T1000 (cell line): ENCODE results near the gene AGBL3.

Source experiments
- DNase-seq: peaks from one replicate; lab custom pipeline; 2025; ENCODE audit warnings: mixed read lengths; lab: John Stamatoyannopoulos, UW

The AGBL3 gene

DNA sequence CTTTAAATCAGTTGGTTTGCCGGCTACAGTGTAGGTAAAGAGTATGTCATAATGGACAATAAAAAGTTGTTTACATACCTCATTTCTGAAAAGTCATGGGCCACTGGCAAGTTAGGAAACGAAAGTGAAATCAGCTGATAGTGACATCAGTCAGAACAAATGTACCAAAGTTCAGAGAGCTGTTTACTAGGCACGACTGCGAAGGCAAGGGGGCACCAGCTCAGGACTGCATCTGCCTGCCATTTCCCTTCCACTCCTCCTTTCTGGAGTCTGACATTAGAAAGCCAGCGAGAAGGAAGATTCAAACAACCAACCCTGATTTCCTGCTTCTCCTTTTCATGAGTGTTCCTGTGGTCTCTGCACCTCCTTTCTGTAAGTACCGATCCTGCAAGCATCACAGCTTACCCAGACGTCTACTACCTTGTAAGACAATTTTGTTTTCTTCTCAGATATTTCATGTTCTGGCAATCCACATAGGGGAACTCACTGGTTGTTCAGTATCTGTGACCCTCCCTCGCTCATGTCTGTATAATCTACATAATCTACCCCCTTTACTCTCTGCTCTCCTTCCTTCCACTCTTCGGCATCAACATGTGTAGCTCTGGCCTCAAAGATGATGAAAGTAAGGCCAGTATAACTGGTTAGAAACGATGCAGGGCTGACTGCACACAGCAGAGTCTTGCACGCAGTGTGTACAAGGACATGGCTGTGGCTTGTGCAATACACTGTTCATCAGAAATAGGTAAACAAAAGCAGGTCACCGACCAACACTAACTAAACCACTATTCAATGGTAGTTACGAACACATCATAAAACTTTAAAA lies 161.8 kb downstream of the AGBL3 start, which contains the start of gene TMEM140:
TSS of gene TMEM140 (plus strand) at position 174 of the 823 bp plus-strand sequence. CDS start 16,370 bp downstream, outside the sequence.
- DNase-seq: no peak

GRCh38 chr7:135150072-135150782 lies 163.9 kb downstream of the AGBL3 start:
- DNase-seq: no peak

DNA sequence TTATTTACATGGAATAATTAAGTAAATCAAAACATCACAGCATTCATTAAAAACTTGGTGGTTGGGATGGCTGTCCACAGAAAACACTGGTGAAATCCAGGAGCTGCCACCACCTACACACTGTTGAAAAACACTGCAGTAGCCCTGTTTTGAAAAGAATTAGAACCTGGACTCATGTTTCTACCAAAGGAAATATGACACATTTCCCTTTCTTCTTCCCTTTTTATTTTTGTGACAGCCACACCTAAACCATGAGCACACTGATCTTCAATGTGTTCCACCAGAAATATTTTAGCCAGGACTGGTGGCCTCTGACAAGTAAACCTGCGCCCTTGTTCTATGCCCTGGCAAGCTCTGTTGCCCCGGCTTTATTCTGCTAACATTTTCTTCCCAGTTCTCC lies 164.8 kb downstream of the AGBL3 start:
- DNase-seq: no peak

- DNase-seq: no peak
These were observed 165.2 kb downstream of the AGBL3 start for GRCh38 chr7:135151533-135151932.

DNA sequence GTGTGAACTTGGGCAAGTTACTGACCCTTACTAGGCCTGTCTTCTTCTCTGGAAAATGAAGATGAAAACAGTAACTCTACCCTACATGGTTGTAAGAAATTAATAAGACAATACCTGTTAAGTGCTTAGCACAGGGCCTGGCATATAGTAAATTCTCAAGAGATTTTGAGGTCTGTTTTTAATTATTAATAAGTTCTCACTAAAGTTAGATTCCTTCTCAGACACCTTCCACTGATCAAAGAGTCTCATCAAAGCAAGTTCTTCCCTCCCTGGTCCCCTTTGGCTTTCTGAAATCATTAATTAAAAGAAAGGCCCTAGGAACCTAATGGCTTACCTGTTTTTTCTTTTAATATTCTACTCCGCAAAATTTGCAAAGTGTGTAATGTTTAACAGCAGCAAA lies 166.1 kb downstream of the AGBL3 start:
- DNase-seq: no peak

- DNase-seq: no peak
These were observed 168.4 kb downstream of the AGBL3 start for GRCh38 chr7:135154734-135155133.

DNA sequence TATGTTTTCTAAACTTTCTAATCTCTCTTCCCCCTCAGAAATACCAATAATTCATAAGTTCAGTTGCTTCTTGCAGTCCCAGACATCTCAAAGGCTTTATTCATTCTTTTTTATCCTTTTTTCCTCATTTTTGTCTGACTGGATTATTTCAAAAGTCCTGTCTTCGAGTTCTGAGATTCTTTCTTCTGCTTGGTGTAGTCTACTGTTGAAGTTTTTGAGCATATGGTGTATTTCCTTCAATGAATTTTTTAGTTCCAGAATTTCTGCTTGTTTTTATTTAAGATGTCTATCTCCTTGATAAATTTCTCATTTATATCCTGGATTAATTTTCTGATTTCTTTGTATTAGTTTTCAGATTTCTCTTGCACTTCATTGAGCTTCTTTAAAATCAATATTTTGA lies 170.0 kb downstream of the AGBL3 start:
- DNase-seq: no peak

- no peak for DNase-seq
These were observed 171.9 kb downstream of the AGBL3 start for GRCh38 chr7:135158141-135158655.

DNA sequence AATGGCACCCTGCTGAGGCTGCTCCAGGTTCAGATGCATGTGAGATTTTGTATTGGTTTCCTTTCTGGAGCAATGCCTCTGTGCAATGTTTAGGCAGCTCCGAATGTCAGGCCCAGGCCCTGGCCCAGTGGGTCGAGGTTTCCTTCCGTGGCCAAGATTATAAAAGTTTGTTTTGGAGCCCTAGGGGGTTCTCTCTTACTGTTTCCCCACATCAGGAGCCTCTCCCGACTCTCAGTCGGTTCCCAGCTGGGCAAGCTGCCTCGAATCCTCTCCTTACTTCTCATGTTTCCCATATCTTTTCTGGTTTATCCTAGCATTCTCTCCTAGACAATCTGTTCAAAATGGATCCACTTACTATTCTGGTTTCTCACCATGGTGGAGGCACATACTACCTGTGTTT lies 172.6 kb downstream of the AGBL3 start:
- no peak for DNase-seq

DNA sequence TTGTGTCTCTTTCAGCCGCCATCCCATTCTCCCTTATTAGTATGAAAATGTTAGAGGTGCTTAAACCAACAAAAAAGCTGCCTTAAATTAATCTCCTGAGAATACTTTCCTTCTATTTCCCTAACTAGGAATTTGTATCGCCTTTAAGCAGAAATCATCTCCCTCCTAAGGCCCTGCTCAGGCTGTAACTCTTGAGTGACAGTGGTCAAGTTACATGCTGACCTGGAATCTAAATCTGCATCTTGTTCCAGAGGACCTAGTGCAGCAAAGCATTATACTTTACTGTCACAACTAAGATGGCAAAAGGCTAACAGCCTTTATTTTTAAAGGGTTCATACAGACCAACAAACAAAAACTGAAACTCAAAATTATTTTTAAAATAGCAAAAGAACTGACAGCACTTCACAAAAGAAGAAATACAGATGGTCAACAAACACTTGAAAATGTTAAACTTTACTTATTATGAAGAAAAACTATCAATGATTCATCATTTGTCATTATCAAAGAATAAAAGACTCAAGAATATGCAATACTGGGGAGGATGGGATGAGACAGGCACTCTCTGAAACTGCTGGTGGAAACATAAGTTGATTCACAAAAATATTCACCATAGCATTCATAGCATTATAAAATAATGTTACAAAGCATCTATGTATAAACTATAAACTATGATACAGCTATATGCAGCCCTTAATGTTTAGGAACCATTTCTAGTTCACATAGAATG lies 173.2 kb downstream of the AGBL3 start:
- DNase-seq: no peak

DNA sequence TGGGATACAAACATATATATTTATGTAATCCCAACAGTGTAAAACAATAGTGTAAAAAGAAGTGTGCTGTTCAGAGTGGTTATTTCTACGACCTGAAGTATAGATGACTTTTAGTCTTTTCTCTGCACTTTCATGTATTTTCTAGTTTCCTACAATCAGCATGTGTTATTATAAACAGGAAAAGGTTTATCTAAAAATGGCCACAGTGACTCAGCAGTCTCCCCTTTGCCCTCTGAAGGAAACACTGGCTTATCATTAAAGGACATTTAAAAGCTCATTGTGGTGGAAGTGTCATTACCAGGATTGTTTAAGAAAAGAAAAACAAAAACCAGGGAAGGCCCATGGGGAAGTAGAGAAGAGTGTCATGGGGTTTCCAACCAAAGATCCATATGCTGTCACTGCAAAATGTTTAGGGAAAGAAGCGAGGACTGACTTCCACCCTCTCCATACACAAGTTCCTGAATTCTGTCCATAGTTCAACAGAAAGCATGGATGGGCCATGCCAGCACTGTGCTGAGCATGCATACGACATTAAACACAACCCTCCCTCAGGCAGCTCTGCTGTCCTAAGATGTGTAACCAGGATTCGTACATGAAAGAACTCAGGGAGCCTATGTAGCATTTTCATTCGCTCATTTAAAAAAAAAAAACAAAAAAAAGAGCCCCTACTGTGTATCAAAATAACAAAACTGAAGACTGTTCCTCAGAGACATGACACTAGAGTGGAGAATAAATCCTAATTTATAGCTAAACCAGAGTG lies 174.0 kb downstream of the AGBL3 start:
- no peak for DNase-seq

- no peak for DNase-seq
These were observed 174.7 kb downstream of the AGBL3 start for GRCh38 chr7:135160858-135161653.

- DNase-seq: no peak
These were observed 175.4 kb downstream of the AGBL3 start for GRCh38 chr7:135161669-135162068.

DNA sequence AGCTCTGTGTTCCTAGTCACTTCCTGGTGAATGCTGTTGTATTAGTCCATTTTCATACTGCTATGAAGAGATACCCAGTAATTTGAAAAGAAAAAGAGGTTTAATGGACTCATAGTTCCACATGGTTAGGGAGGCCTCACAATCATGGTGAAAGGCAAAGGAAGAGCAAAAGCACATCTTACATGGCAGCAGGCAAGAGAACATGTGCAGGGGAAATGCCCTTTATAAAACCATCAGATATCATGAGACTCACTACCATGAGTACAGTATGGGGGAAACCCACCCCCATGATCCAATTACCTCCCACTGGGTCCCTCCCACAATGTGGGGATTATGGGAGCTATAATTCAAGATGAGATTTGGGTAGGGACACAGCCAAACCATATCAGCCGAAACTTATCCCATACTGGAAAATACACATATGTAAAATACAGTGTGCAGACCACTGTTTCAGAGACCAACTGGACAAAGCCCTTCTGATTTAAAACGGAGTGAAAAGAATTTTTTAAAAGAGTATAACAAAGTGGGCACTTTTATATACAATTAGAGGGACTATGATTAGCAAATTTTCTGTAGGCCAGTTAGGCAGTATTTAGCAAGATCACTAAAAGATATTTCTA lies 176.2 kb downstream of the AGBL3 start:
- no peak for DNase-seq

DNA sequence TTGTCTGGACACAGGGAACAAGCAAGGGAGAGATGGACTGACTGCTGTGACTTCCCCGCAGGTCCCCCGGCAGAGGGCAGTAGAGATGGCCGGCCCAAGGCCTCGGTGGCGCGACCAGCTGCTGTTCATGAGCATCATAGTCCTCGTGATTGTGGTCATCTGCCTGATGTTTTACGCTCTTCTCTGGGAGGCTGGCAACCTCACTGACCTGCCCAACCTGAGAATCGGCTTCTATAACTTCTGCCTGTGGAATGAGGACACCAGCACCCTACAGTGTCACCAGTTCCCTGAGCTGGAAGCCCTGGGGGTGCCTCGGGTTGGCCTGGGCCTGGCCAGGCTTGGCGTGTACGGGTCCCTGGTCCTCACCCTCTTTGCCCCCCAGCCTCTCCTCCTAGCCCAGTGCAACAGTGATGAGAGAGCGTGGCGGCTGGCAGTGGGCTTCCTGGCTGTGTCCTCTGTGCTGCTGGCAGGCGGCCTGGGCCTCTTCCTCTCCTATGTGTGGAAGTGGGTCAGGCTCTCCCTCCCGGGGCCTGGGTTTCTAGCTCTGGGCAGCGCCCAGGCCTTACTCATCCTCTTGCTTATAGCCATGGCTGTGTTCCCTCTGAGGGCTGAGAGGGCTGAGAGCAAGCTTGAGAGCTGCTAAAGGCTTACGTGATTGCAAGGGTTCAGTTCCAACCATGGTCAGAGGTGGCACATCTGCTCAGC lies 178.2 kb downstream of the AGBL3 start:
- DNase-seq: no peak

- DNase-seq: no peak
These were observed 179.6 kb downstream of the AGBL3 start for GRCh38 chr7:135165862-135166261.

- DNase-seq: no peak
These were observed 180.2 kb downstream of the AGBL3 start for GRCh38 chr7:135166338-135166990.

GRCh38 chr7:135167365-135167917 lies 181.1 kb downstream of the AGBL3 start:
- no peak for DNase-seq

GRCh38 chr7:135168001-135168400 lies 181.7 kb downstream of the AGBL3 start:
- no peak for DNase-seq
